HepG2 (cell line): Measurements from ENCODE around the gene CBX2. TPM values are rescaled to one million over a fixed set of nuclear protein-coding genes. Genes with fewer than 3 reads are reported as not detected.

Source experiments
- BHLHE40 ChIP-seq: IDR thresholded peaks from 2 replicates; pipeline ENCODE4 v1.6.1; 2011; ENCODE audit warnings: low read length, improper control_type of control experiment
- FOXO1 ChIP-seq: sonication (generic); formaldehyde crosslinking; IDR thresholded peaks from 2 replicates; pipeline ENCODE4 v1.4.0; 2020; ENCODE audit warnings: missing genetic modification reagents
- GZF1 ChIP-seq: sonication (generic); formaldehyde crosslinking; IDR thresholded peaks from 2 replicates; pipeline ENCODE4 v1.5.1; 2020; ENCODE audit warnings: mild to moderate bottlenecking, missing genetic modification reagents
- KDM3A ChIP-seq: IDR thresholded peaks from 2 replicates; pipeline ENCODE4 v1.6.1; 2018; ENCODE audit warnings: low read depth, missing compliant biosample characterization
- NKX3-1 ChIP-seq: sonication (generic); formaldehyde crosslinking; IDR thresholded peaks from 2 replicates; pipeline ENCODE4 v1.5.0; 2020; ENCODE audit warnings: missing genetic modification reagents
- RERE ChIP-seq: IDR thresholded peaks from 2 replicates; pipeline ENCODE4 v1.6.1; 2016; ENCODE audit warnings: low read depth, missing genetic modification reagents, missing compliant biosample characterization
- REXO4 ChIP-seq: sonication (generic); formaldehyde crosslinking; IDR thresholded peaks from 2 replicates; pipeline ENCODE4 v1.8.0; 2022; ENCODE audit warnings: missing genetic modification reagents, mild to moderate bottlenecking, borderline replicate concordance
- ZNF143 ChIP-seq: sonication (generic); formaldehyde crosslinking; IDR thresholded peaks from 2 replicates; pipeline ENCODE4 v1.4.0; 2020; ENCODE audit warnings: missing genetic modification reagents
- ZNF629 ChIP-seq: sonication (generic); formaldehyde crosslinking; conservative IDR thresholded peaks from 2 replicates; pipeline ENCODE4 v1.5.0; 2020; ENCODE audit warnings: missing genetic modification reagents
- ZNF792 ChIP-seq: IDR thresholded peaks from 2 replicates; pipeline ENCODE4 v1.6.1; 2016
- ZNF816 ChIP-seq: sonication (generic); formaldehyde crosslinking; IDR thresholded peaks from 2 replicates; pipeline ENCODE4 v1.8.0; 2022; ENCODE audit warnings: missing genetic modification reagents, mild to moderate bottlenecking, borderline replicate concordance
- polyA plus RNA-seq, 8 experiments: library from polyadenylated mRNA; depleted of rRNA in 3 of 8; stranded (reverse) in 7 of 8; unstranded in 1 of 8; fragments of >200 nt; fragmentation: Illumina TruSeq in 4 of 8; extraction: Trizol in 4 of 8; gene quantifications; 2 replicates each; pipeline versions ENCODE4 v1.2.1 to v1.2.3, GENCODE V29; 2011 to 2016; ENCODE audit warnings: low read depth in 4 of 8, missing spikeins in 1 of 8, mixed read lengths in 1 of 8; ENCODE audit not compliant: insufficient read depth in 1 of 8
- total RNA-seq, 5 experiments: library from RNA; depleted of rRNA; stranded (reverse); fragments of >200 nt; fragmentation: Illumina TruSeq; extraction: Trizol; gene quantifications; 2 replicates each; pipeline ENCODE4 v1.2.3, GENCODE V29; 2016; ENCODE audit warnings: low read depth in 1 of 5
- TF ChIP-seq, protein P1 (sequence below): sonication (generic); formaldehyde crosslinking; IDR thresholded peaks from 2 replicates; pipeline ENCODE4 v1.5.0; 2020; ENCODE audit warnings: mild to moderate bottlenecking, missing genetic modification reagents, borderline replicate concordance
- TF ChIP-seq, protein P2 (sequence below): sonication (generic); formaldehyde crosslinking; IDR thresholded peaks from 2 replicates; pipeline ENCODE4 v1.9.0; 2021; ENCODE audit warnings: mild to moderate bottlenecking, missing genetic modification reagents

The CBX2 gene
- total and polyA plus RNA-seq, 2 of the 13 experiments (the other 11 are each of a cell fraction or from before 2014, with no cell fraction given) = 14.5 to 31.1 TPM

DNA sequence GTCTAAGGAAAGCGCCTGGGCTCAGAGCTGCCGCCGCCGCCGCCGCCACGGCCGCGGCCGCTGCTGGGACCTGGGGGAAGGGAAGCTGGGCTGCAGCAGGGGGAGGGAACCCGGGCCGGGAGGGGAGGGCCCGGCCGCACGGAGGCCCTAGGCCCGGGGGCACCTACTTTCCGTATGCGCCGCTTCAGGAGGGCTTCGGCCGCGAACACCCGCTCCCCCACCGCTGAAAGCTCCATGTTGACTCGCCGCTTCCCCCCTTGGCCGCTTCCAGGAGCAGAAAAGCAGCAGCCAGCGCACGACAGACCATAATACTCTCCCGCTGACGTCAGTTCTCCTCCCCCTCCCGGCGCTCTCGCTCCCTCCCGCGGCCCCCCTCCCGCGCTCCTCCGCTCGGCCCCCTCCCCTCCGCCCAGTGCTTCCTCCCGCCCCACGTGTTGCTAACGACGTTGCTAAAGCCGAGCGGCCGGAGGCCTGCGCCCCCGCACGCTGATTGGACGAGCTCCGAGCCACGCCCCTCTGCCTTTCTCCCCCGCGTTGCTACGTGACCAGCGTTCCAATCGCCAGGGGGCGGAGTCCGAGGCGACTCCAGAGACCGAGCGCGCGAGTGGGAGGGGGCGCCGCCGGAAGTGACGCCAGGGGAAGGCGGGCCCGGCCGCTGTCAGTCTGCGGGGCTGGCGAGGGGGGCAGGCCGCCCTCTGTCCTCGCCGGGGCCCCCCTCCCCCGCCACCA is 19.0 kb downstream of the CBX2 start, which contains the start of gene CBX8 (continued):
- TF ChIP-seq, protein P1, sequence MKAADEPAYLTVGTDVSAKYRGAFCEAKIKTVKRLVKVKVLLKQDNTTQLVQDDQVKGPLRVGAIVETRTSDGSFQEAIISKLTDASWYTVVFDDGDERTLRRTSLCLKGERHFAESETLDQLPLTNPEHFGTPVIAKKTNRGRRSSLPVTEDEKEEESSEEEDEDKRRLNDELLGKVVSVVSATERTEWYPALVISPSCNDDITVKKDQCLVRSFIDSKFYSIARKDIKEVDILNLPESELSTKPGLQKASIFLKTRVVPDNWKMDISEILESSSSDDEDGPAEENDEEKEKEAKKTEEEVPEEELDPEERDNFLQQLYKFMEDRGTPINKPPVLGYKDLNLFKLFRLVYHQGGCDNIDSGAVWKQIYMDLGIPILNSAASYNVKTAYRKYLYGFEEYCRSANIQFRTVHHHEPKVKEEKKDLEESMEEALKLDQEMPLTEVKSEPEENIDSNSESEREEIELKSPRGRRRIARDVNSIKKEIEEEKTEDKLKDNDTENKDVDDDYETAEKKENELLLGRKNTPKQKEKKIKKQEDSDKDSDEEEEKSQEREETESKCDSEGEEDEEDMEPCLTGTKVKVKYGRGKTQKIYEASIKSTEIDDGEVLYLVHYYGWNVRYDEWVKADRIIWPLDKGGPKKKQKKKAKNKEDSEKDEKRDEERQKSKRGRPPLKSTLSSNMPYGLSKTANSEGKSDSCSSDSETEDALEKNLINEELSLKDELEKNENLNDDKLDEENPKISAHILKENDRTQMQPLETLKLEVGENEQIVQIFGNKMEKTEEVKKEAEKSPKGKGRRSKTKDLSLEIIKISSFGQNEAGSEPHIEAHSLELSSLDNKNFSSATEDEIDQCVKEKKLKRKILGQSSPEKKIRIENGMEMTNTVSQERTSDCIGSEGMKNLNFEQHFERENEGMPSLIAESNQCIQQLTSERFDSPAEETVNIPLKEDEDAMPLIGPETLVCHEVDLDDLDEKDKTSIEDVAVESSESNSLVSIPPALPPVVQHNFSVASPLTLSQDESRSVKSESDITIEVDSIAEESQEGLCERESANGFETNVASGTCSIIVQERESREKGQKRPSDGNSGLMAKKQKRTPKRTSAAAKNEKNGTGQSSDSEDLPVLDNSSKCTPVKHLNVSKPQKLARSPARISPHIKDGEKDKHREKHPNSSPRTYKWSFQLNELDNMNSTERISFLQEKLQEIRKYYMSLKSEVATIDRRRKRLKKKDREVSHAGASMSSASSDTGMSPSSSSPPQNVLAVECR (CRISPR knock-in tag) = peak; percentile 49; the same call in 1 of the 2 replicates
- TF ChIP-seq KDM3A (CRISPR knock-in tag) (0 out of 2 replicates have a peak, but pooled peaks have one; percentile 25), RERE (CRISPR knock-in tag) (no peak), GZF1 (CRISPR knock-in tag) (peak; percentile 69; the same call in 1 of the 2 replicates), FOXO1 (CRISPR knock-in tag) (peak; percentile 37), ZNF816 (CRISPR knock-in tag) (peak; percentile 54; the same call in 1 of the 2 replicates), ZNF629 (no peak), ZNF792 (peak; percentile 36; the same call in 1 of the 2 replicates), REXO4 (CRISPR knock-in tag) (no peak), BHLHE40 (peak; percentile 19), NKX3-1 (CRISPR knock-in tag) (peak; percentile 52; the same call in 1 of the 2 replicates), ZNF143 (CRISPR knock-in tag) (peak; percentile 32; the same call in 1 of the 2 replicates)
- TF ChIP-seq, protein P2, sequence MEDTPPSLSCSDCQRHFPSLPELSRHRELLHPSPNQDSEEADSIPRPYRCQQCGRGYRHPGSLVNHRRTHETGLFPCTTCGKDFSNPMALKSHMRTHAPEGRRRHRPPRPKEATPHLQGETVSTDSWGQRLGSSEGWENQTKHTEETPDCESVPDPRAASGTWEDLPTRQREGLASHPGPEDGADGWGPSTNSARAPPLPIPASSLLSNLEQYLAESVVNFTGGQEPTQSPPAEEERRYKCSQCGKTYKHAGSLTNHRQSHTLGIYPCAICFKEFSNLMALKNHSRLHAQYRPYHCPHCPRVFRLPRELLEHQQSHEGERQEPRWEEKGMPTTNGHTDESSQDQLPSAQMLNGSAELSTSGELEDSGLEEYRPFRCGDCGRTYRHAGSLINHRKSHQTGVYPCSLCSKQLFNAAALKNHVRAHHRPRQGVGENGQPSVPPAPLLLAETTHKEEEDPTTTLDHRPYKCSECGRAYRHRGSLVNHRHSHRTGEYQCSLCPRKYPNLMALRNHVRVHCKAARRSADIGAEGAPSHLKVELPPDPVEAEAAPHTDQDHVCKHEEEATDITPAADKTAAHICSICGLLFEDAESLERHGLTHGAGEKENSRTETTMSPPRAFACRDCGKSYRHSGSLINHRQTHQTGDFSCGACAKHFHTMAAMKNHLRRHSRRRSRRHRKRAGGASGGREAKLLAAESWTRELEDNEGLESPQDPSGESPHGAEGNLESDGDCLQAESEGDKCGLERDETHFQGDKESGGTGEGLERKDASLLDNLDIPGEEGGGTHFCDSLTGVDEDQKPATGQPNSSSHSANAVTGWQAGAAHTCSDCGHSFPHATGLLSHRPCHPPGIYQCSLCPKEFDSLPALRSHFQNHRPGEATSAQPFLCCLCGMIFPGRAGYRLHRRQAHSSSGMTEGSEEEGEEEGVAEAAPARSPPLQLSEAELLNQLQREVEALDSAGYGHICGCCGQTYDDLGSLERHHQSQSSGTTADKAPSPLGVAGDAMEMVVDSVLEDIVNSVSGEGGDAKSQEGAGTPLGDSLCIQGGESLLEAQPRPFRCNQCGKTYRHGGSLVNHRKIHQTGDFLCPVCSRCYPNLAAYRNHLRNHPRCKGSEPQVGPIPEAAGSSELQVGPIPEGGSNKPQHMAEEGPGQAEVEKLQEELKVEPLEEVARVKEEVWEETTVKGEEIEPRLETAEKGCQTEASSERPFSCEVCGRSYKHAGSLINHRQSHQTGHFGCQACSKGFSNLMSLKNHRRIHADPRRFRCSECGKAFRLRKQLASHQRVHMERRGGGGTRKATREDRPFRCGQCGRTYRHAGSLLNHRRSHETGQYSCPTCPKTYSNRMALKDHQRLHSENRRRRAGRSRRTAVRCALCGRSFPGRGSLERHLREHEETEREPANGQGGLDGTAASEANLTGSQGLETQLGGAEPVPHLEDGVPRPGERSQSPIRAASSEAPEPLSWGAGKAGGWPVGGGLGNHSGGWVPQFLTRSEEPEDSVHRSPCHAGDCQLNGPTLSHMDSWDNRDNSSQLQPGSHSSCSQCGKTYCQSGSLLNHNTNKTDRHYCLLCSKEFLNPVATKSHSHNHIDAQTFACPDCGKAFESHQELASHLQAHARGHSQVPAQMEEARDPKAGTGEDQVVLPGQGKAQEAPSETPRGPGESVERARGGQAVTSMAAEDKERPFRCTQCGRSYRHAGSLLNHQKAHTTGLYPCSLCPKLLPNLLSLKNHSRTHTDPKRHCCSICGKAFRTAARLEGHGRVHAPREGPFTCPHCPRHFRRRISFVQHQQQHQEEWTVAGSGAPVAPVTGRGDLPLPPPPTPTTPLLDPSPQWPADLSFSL (CRISPR knock-in tag) = no peak
